Activated naive CD4-positive, alpha-beta T cell treated with anti-CD3 and anti-CD28 coated beads, Interleukin-2, amount 50 U/mL, for 24 hours (primary cell): ENCODE measurements around the gene CAPZA2.
"Not testable (repeated sequence)": the region's sequence is repeated elsewhere in the genome, so short reads cannot be mapped to it uniquely, and the experiment has no call there.

Source experiments
- H3K27ac Mint-ChIP-seq: one replicate; pipeline ENCODE4 v1.8.0; 2021; ENCODE audit warnings: mild to moderate bottlenecking, mixed read lengths
- H3K27me3 Mint-ChIP-seq: one replicate; pipeline ENCODE4 v1.8.0; 2021; ENCODE audit warnings: mixed read lengths
- H3K36me3 Mint-ChIP-seq: one replicate; pipeline ENCODE4 v1.8.0; 2021; ENCODE audit warnings: mixed read lengths
- H3K4me1 Mint-ChIP-seq: one replicate; pipeline ENCODE4 v1.8.0; 2021; ENCODE audit warnings: mixed read lengths
- H3K4me3 Mint-ChIP-seq: one replicate; pipeline ENCODE4 v1.8.0; 2021; ENCODE audit warnings: mild to moderate bottlenecking, mixed read lengths
- H3K9me3 Mint-ChIP-seq: one replicate; pipeline ENCODE4 v1.8.0; 2021; ENCODE audit warnings: mixed read lengths

The CAPZA2 gene

DNA sequence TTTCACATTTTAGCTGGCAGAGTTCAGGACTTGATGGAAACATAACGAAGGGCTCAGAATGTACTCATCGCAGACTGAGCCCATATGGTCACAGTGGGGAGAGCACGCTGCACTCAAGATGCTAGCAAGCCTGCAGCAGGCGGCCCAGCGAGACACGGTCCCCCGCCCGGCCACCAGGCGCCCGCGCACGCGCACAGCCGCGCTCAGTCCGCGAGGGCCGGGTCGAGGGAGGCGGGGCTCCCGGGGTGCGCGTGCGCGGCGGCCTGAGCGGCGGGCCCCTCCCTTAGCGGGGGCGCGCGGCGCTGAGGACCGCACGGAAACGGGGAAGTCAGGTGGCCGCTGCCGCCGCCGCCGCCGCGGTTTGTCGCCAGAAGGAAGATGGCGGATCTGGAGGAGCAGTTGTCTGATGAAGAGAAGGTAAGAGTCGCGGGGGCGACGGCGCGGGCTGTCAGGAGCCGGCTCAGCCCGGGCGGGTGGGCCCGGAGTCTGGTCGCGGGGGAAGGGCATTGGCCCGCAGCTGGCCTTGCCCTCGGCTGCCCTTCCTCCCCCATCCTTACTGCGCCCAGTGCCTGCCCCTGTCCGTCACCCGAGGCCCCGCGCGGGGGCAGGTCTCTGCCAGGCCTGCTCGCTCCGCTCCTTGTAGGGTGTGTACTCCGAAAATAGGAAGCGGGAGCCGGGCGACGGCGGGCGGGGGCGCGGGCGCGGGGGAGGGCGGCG, at the start of gene CAPZA2:
TSS of gene CAPZA2 (plus strand) at position 354 of the 717 bp plus-strand sequence. CDS start at position 379, 25 bp downstream.
- Mint-ChIP-seq H3K4me3 (peak within 1 kb of the TSS; percentile 100), H3K4me1 (peaks cover 45% of the 10 kb centered on the region), H3K9me3 (no peaks in the 10 kb centered on the region), H3K36me3 (peaks cover 2% of the 10 kb centered on the region), H3K27me3 (peaks cover 1% of the 10 kb centered on the region), H3K27ac (peak within 1 kb of the TSS; percentile 98)

DNA sequence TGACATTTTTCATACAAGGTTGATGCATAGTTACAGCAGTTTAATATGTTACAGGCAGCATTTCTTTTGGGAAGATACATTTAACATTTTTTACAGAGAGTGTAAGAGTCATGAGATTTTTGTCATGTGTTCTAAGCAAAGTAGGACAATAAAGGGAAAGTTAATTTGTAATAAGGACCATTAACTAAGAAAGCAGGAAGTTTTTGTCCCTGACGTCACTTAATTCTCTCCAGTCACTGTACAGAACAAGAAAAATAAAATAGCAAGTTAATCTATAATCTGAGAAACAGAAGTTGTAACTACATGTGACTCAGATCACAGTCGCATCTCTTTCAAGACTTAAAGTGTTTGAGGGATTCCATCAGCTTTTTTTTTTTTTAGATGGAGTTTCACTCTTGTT, 49.5 kb upstream of the CAPZA2 start:
- H3K27me3 Mint-ChIP-seq, result no peaks in the 10 kb centered on the region
- no peaks in the 10 kb centered on the region for H3K4me1 Mint-ChIP-seq
- H3K9me3 Mint-ChIP-seq, result no peaks in the 10 kb centered on the region
- H3K4me3 Mint-ChIP-seq, result no peak overlapping the region
- H3K36me3 Mint-ChIP-seq, result no peaks in the 10 kb centered on the region
- no peak overlapping the region for H3K27ac Mint-ChIP-seq

DNA sequence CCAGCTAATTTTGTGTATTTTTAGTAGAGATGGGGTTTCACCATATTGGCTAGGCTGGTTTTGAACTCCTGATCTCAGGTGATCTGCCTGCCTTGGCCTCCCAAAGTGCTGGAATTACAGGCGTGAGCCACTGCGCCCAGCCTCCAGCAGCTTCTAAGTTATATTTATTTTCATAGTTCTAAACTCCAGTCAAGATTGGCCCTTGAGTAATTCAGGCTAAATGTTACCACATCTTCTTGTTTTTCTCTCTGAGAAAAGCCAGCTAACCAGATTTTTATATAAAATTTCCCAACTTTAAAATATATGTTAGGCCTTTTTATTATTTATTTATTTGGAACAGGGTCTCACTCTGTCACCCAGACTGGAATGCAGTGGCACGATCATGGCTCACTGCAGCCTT, 49.0 kb upstream of the CAPZA2 start:
- H3K9me3 Mint-ChIP-seq, H3K4me1 Mint-ChIP-seq, H3K27ac Mint-ChIP-seq, H3K36me3 Mint-ChIP-seq, H3K4me3 Mint-ChIP-seq, H3K27me3 Mint-ChIP-seq: not testable (repeated sequence)

DNA sequence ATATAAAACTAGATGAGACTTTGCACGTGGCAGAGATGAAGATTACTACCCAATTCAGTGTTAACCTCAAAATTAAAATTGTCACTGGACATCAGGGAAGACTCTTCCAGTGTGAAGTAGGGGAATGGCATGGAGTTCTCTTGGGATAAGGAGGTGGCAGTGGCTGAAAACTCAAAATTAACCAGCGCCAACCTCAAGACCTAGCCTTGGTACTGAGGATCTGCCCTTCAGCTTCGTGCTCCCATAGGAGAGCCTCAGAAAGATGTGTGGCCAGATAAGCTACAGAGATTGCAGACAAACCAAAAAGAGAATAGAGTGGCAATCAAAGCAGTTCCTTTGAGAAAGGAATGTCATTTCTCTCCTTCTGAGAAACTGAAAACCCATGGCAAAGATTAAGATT, 47.3 kb upstream of the CAPZA2 start:
- Mint-ChIP-seq H3K4me1 (no peaks in the 10 kb centered on the region), H3K36me3 (no peaks in the 10 kb centered on the region), H3K9me3 (no peaks in the 10 kb centered on the region), H3K27me3 (no peaks in the 10 kb centered on the region), H3K27ac (no peak overlapping the region), H3K4me3 (no peak overlapping the region)

DNA sequence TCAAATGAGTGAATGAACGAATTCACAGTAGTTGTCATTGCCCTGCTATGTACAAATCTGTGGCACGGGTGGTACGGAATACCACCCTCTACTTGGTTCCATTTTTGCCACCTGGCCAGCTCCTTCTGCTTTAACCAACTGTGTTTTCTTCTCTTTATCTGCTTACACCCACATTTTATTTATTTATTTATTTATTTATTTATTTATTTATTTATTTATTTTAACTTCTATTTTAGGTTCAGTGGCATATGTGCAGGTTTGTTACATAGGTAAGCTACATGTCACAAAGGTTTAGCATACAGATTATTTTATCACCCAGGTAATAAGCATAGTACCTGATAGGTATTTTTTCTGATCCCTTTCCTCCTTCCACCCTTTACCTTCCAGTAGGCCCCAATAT, 42.2 kb upstream of the CAPZA2 start:
- Mint-ChIP-seq H3K4me1 (no peaks in the 10 kb centered on the region), H3K36me3 (no peaks in the 10 kb centered on the region), H3K4me3 (no peak overlapping the region)

DNA sequence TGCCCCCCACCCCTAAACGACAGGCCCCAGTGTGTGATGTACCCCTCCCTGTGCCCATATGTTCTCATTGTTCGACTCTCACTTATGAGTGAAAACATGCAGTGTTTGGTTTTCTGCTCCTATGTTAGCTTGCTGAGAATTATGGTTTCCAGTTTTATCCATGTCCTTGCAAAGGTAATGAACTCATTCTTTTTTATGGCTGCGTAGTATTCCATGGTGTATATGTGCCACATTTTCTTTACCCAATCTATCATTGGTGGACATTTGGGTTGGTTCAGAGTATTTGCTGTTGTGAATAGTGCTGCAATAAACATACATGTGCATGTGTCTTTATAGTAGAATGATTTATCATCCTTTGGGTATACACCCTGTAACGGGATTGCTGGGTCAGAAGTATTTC, 40.7 kb upstream of the CAPZA2 start:
- H3K36me3 Mint-ChIP-seq, H3K27me3 Mint-ChIP-seq, H3K4me1 Mint-ChIP-seq, H3K9me3 Mint-ChIP-seq, H3K27ac Mint-ChIP-seq, H3K4me3 Mint-ChIP-seq: not testable (repeated sequence)

More for the DNA sequence above, 42.2 kb upstream of the CAPZA2 start:
- Mint-ChIP-seq H3K9me3 (no peaks in the 10 kb centered on the region), H3K27me3 (peaks cover 2% of the 10 kb centered on the region), H3K27ac (no peak overlapping the region)

DNA sequence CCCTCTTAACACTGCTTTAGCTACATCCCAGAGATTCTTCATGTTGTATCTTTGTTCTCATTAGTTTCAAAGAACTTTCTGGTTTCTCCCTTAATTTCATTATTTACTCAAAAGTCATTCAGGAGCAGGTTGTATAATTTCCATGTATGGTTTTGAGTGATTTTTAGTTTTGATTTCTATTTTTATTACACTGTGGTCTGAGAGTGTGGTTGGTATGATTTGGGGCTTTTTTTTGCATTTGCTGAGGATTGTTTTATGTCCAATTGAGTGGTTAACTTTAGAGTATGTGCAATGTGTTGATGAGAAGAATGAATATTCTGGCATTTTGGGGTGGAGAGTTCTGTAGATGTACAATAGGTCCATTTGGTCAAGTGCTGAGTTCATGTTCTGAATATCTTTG, 37.9 kb upstream of the CAPZA2 start:
- H3K27me3 Mint-ChIP-seq, result peaks cover 8% of the 10 kb centered on the region
- H3K9me3 Mint-ChIP-seq, result no peaks in the 10 kb centered on the region
- H3K4me3 Mint-ChIP-seq, result no peak overlapping the region
- H3K27ac Mint-ChIP-seq, result no peak overlapping the region
- H3K4me1 Mint-ChIP-seq, result no peaks in the 10 kb centered on the region
- H3K36me3 Mint-ChIP-seq, result no peaks in the 10 kb centered on the region

DNA sequence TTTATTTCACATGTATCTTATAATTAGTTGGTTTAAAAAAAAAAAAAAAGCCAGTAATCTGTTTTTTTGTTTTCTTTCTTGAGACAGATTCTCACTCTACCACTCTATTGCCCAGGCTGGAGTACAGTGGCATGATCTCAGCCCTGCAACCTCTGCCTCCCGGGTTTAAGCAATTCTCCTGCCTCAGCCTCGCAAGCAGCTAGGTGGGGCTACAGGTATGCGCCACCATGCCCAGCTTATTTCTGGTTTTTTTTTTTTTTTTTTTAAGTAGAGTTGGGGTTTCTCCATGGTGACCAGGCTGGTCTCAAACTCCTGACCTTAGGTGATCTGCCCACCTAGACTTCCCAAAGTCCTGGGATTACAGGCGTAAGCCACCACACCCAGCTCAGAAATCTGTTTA, 34.1 kb upstream of the CAPZA2 start:
- H3K9me3 Mint-ChIP-seq, result no peaks in the 10 kb centered on the region
- H3K27ac Mint-ChIP-seq, result no peak overlapping the region
- H3K4me1 Mint-ChIP-seq, result no peaks in the 10 kb centered on the region
- H3K36me3 Mint-ChIP-seq, result no peaks in the 10 kb centered on the region
- H3K27me3 Mint-ChIP-seq, result peaks cover 8% of the 10 kb centered on the region
- H3K4me3 Mint-ChIP-seq, result no peak overlapping the region

DNA sequence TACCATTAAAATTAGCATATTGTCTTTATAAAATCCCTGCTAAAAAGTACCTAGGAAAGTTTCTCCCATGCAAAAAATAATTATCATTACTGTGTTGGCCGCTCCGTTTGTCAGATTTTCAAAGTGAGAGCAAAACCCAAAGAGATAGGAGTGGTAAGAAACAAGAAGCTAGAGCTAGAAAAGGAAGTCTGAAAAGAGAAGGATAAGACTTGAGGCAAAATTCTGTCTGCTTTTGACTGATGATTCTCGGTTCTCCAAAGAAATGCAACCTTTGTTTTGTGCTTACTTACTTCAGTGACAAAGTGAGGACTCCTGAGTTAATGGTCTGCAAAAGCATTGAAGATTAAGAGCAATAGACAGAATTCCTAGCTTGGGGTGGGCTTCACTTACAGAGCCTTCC, 33.3 kb upstream of the CAPZA2 start:
- H3K4me1 Mint-ChIP-seq, result no peaks in the 10 kb centered on the region
- H3K4me3 Mint-ChIP-seq, result no peak overlapping the region
- H3K27me3 Mint-ChIP-seq, result peaks cover 7% of the 10 kb centered on the region
- H3K9me3 Mint-ChIP-seq, result no peaks in the 10 kb centered on the region
- no peak overlapping the region for H3K27ac Mint-ChIP-seq
- no peaks in the 10 kb centered on the region for H3K36me3 Mint-ChIP-seq

DNA sequence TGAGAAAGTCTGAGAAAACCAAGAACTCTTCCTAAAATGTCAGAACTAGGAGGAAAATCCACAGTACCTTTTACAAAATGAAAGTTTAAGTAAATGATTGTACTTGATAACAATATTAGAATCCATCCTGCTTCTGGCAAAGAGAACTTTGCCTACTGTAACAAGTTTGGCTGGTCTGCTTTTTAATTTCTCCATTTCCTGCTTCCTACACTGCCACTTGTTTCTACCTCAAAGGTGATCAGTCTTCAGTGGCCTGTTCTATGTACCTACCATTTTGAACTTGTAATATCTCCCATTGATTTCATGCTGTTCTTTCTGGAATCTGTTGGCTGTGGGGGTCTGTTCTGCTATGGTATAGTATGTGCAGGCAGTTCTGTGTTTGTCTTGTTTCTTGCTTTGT, 32.9 kb upstream of the CAPZA2 start:
- no peak overlapping the region for H3K4me3 Mint-ChIP-seq
- H3K27ac Mint-ChIP-seq, result no peak overlapping the region
- H3K4me1 Mint-ChIP-seq, result no peaks in the 10 kb centered on the region
- H3K36me3 Mint-ChIP-seq, result no peaks in the 10 kb centered on the region
- peaks cover 7% of the 10 kb centered on the region for H3K27me3 Mint-ChIP-seq
- H3K9me3 Mint-ChIP-seq, result no peaks in the 10 kb centered on the region

DNA sequence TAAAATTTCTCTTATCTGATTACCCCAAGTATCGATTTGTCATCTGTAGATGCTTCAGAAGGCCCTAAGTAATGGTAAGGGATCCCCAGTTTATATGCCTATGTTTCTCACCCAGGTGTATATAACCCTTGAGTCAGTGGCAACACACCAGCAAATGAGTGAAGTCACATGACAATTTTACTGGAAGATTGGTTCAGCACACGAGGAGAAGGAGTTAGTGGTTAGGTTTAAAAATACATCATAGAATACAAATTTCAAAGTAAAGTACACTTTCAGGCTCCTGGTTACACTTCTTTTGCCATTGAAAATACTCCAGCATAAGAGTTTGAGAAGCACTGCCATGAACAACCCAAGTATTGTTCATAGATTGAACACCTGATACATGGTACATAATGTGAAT, 29.7 kb upstream of the CAPZA2 start:
- H3K36me3 Mint-ChIP-seq, result no peaks in the 10 kb centered on the region
- H3K4me1 Mint-ChIP-seq, result no peaks in the 10 kb centered on the region
- no peak overlapping the region for H3K27ac Mint-ChIP-seq
- no peaks in the 10 kb centered on the region for H3K9me3 Mint-ChIP-seq
- no peak overlapping the region for H3K4me3 Mint-ChIP-seq
- H3K27me3 Mint-ChIP-seq, result peaks cover 1% of the 10 kb centered on the region

DNA sequence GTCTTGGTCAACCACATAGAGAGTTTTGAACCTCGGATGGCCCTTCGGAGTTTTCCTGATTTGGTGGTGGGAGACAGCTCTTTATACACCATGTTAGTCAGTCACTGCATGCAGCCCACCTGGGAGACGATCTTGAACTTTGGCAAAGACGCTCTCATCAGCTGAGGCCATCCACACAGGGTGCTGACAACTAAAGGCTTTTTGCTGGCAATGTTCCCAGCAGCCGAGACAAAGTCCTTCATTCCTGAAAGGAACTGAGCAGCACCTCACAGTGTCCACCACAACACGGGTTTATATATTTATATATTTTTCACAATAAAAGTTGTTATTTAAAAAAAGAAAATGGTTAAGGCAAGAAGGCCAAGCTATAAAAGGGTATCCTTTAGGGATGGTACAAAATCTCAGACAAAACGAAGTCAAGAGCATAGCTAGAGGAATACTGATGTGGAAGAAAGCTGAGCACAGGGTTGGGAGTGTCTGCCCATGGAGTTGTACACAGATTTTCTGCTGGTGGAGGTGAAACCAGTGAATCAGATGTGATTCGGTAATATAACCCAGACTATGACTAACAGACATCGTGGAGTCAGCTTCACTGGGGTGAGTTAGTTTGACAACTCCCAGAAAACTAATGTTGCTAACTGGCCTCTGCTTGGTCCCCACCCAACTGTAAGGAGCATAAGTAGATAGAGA, 27.4 kb upstream of the CAPZA2 start:
- no peak overlapping the region for H3K4me3 Mint-ChIP-seq
- H3K4me1 Mint-ChIP-seq, result no peaks in the 10 kb centered on the region
- no peaks in the 10 kb centered on the region for H3K9me3 Mint-ChIP-seq
- no peaks in the 10 kb centered on the region for H3K36me3 Mint-ChIP-seq
- H3K27me3 Mint-ChIP-seq, result no peaks in the 10 kb centered on the region
- no peak overlapping the region for H3K27ac Mint-ChIP-seq

DNA sequence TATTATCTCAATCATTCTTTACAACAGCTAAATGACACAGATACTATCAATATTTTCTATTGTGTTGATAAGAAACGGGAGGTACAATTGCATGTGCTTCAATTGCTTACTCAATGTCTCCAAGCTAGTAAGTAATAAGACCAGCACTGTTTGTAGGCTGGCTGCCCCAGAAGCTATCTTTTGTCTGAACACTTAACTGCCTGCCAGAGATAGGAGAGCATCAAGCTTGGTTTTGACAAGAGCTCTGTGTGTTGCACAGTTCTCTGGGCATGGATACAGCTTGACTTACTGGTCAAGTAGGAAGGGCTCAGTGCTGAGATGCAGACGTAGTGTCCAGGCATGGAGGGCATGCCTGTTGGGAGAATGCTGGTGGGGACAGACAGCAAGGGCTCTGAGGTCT, 26.3 kb upstream of the CAPZA2 start:
- Mint-ChIP-seq H3K4me3 (no peak overlapping the region), H3K27me3 (no peaks in the 10 kb centered on the region), H3K4me1 (no peaks in the 10 kb centered on the region), H3K36me3 (no peaks in the 10 kb centered on the region), H3K27ac (no peak overlapping the region), H3K9me3 (no peaks in the 10 kb centered on the region)

DNA sequence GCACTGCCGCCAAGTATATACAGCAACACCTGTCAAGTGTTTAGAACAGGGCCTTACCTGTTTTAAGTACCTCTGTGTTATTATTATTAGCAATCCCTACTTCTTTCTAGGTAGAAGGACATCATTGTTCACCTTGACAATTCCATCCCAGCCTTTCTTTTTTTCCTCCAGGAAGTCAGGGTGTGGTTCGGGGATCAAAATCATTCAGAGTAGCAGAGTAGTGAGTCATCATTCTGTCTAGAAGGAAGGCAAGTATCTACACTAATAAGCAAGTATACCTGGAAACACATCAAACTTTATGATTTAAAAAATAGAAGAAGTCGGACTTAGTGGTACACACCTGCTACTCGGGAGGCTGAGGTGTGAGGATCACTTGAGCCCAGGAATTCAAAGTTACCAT, 25.5 kb upstream of the CAPZA2 start:
- no peaks in the 10 kb centered on the region for H3K9me3 Mint-ChIP-seq
- H3K27me3 Mint-ChIP-seq, result no peaks in the 10 kb centered on the region
- H3K27ac Mint-ChIP-seq, result no peak overlapping the region
- no peak overlapping the region for H3K4me3 Mint-ChIP-seq
- no peaks in the 10 kb centered on the region for H3K36me3 Mint-ChIP-seq
- no peaks in the 10 kb centered on the region for H3K4me1 Mint-ChIP-seq

DNA sequence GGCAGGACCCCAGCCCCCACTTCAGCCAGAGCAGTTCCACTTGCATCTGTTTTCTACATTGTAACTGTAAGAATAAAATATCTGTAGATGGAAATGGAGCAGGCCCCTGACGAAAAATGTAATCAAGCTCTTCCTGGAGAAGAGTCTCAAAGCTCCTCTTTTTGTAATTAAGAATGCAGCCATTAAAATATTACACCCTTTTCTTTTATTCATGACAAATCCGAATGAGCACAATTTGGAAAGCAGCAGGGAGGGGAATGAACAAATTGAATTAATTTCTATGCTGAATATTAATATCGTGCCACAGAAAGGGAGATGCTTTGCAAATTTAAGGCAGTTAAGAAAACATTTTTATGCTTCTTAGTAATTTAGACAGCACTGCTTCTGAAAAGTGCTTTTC, 24.8 kb upstream of the CAPZA2 start:
- no peaks in the 10 kb centered on the region for H3K9me3 Mint-ChIP-seq
- H3K27me3 Mint-ChIP-seq, result peaks cover 2% of the 10 kb centered on the region
- no peak overlapping the region for H3K27ac Mint-ChIP-seq
- no peaks in the 10 kb centered on the region for H3K4me1 Mint-ChIP-seq
- no peaks in the 10 kb centered on the region for H3K36me3 Mint-ChIP-seq
- no peak overlapping the region for H3K4me3 Mint-ChIP-seq

DNA sequence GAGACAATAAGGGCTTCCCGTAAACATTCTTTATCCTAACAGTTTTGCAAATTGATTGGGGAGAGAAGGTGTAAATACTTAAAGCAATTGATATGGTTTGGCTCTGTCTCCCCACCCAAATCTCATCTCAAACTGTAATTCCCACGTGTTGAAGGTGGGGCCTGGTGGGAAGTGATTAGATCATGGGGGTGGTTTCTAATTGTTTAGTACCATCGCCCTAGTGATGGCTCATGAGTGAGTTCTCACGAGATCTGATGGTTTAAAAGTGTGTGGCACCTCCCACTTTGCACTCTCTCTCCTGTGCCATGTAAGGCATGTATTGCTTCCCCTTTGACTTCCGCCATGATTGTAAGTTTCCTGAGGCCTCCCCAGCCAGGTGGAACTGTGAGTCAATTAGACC, 22.1 kb upstream of the CAPZA2 start:
- Mint-ChIP-seq H3K27me3 (peaks cover 8% of the 10 kb centered on the region), H3K27ac (no peak overlapping the region), H3K9me3 (no peaks in the 10 kb centered on the region), H3K36me3 (no peaks in the 10 kb centered on the region), H3K4me1 (peaks cover 6% of the 10 kb centered on the region), H3K4me3 (no peak overlapping the region)

DNA sequence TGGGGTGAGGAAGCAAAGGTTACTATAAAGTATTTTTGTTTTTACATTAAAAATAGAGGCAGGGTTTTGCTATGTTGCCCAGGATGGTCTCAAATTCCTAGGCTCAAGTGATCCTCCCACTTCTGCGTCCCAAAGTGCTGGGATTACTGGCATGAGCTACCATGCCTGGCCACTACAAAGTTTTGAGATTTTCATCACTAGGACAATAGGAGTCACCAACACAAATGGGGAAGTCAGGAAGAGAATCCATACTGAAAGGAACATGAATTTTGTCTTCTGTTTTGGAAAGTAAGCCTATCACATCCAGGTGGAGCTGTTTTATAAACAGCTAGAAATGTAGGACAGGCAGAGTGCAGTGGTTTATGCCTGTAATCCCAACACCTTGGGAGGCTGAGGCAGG, 20.0 kb upstream of the CAPZA2 start:
- H3K27me3 Mint-ChIP-seq, result peaks cover 11% of the 10 kb centered on the region
- no peak overlapping the region for H3K4me3 Mint-ChIP-seq

More for the DNA sequence above, 20.0 kb upstream of the CAPZA2 start:
- Mint-ChIP-seq H3K4me1 (peaks cover 6% of the 10 kb centered on the region), H3K9me3 (no peaks in the 10 kb centered on the region), H3K27ac (no peak overlapping the region), H3K36me3 (no peaks in the 10 kb centered on the region)
